GM18909 (cell line): ENCODE measurements around the gene KCTD14.
"Not testable (repeated sequence)": the region's sequence is repeated elsewhere in the genome, so short reads cannot be mapped to it uniquely, and the experiment has no call there.

ENCODE experiments used
- ATAC-seq: cut with Tn5 transposase; IDR thresholded peaks from one replicate; pipeline ENCODE4 v1.9.1; 2021; ENCODE audit warnings: mild to moderate bottlenecking; ENCODE audit not compliant: unreplicated experiment, poor library complexity

The KCTD14 gene, protein sequence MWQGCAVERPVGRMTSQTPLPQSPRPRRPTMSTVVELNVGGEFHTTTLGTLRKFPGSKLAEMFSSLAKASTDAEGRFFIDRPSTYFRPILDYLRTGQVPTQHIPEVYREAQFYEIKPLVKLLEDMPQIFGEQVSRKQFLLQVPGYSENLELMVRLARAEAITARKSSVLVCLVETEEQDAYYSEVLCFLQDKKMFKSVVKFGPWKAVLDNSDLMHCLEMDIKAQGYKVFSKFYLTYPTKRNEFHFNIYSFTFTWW

DNA sequence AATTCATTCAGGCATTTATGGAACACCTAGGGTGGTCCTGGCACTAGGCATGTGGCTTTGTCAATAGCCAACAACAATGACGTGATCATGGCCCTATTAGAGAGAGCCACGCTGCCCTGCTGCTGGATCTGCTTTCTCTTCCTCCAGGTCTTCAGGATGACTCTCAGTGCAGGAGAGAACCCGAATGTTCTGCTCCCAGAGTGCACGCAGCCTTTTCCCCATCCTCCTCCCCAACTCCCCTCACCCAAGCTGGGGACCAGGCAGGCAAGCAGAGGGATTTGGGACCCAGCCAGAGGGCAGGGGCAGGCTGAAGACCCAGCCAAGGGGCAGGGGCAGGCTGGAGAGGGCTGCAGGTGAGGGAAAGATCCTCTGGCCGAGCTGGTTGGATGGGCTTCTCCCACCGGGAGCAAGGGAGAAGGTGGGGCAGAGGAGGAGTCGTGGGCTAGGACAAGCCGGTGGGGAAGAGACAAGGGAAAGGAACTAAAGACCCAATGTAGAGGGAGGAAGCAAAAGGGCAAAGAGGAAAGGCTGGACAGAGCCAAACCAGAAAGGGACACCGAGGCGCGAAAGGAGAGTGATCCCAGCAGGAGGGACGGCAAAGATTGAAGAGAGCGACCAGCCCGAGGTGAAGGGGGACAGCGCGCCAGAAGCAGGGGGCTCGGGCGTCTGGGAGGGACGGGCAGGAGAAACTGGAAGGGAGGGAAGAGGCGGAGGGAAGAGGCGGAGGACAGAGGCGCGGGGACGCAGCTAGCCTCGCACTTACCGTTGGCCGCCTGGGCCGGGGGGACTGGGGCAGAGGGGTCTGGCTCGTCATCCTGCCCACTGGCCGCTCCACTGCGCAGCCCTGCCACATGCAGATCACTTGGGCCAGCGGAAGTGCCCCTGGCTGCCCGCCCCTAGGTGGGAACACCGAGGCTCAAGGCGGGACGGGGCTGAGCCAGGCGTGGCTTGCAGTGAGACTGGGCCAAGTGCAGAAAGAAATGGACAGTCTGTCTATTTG is at the start of gene KCTD14:
Gene KCTD14, minus strand, starts transcription at position 880 of the 1,000 bp plus-strand sequence. Its CDS starts 27 bp downstream, at position 853.
- no peak for ATAC-seq

DNA sequence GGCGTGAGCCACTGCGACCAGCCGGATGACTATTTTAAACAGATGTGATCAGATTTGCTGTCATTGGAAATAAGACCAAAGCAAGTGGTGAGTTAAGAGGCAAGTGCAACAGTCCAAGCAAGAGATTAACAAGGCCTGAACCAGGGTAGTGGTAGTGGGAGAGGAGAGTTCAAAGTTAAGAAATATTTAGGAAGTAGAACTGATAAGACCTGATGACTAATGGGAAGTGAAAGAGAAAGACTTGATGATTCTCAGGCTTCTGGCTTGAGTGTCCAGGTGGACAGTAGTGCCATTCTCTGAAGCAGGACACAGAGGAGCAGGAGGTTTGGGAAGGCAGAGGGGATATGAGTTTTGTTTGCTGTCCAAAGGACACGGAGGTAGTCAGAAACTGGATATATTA is 49.4 kb upstream of the KCTD14 start:
- no peak for ATAC-seq

DNA sequence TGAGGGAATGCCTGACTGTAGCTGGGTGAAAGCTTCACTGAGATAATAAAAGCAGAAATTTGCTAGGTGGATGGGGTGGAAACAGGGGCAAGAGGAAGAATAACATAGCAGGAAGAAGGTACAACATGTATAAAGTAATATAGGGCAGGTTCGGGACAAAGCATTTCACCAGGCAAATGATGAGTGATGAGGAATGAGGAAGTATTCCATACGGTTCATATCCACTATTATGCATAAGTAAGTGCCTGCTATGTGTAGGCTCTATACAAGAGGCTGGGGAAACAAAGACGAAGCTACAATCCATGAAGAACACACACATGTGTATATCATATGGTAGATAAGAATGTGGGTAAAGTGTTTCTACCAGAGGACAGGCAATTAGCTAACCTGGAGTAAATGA is 48.6 kb upstream of the KCTD14 start:
- ATAC-seq, result no peak

DNA sequence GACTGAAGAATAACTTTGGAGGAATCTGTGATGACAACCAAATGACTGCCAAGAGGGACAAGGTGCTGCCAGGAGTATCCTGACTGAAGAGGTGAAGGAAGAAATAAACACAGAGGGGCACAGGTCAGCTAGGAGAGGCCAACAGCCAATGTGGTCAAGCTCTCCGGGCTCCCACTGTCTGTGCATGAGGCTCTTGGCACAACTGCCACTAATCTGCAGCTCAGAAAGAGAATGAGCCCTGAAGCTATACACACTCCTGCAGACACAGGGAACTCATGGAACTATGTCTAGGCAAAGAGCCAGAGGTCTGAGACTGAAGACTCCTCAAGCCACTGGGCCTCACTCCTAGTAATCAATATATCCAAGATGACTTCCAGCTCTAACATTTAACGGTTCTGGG is 47.5 kb upstream of the KCTD14 start:
- ATAC-seq, result no peak

DNA sequence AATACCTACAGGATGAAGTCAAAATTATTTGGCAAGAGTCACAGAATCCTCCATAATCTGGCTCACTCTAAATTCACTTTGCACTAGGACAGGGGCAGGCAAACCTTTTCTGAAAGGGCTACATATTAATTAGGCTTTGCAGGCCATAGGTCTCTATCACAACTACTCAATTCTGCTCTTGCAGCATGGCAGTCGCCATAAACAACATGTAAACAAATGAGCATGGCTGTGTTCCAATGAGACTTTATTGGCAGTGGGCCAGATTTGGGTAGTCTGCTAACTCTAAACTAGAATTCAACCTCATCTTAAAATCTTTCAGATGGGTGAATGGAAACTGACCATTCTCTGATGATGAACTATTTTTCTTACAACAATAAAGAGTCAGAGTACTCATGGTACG is 46.4 kb upstream of the KCTD14 start:
- ATAC-seq, result no peak

DNA sequence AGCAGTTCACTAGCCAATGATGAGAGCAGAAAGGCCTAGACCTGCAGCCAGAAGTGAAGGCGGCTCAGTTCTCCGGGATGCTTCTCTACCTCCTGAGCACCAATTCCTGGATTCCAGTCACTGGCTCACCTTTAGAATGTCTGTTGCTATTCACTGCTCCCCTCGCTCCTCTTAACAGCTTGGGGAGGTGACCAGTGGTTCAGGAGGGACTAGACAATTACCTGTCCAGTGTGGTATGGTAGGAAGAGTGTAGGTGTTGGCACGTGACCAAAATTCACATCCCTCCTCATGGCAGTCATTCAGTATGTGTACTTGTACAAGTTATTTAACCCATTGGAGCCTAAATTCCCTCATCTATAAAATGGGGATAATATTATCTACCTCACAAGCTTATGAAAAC is 44.6 kb upstream of the KCTD14 start:
- ATAC-seq, result no peak

DNA sequence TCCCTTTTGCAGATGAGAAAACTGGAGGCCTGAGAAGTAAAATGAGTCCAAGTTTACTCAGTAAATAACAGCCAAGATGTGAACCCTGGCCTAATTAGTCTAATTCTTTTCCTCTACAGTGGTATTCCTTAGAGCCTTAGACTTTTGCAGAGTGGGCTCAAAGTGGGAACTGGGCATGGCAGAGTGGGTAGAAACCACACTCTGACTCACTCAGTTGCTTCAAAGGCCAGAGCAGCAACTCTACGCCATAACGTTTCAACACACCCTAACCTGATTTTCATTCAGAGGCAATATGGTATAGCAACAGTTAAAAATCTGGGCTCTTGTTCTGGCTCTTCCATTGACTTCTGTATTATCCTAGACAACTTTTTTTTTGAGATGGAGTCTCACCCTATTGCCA is 43.4 kb upstream of the KCTD14 start:
- no peak for ATAC-seq

DNA sequence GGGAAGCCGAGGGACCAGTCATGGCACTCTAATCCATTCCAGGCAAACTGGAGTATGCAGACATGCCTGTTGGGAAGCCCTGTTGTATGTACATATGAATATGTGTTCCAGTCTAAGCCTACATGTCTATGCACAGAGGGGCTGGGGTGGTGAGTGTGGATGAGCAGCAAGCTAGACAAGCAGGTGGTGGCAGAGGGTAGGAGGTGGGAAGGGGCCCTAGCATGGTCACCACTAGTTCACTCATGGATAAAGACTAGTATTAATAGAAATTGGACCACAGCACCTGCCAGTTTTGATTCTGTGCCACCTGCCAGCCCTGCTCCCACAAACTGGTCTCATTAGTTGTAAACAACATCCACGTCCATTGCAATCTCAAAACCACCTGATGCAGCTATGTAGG is 42.1 kb upstream of the KCTD14 start:
- no peak for ATAC-seq

DNA sequence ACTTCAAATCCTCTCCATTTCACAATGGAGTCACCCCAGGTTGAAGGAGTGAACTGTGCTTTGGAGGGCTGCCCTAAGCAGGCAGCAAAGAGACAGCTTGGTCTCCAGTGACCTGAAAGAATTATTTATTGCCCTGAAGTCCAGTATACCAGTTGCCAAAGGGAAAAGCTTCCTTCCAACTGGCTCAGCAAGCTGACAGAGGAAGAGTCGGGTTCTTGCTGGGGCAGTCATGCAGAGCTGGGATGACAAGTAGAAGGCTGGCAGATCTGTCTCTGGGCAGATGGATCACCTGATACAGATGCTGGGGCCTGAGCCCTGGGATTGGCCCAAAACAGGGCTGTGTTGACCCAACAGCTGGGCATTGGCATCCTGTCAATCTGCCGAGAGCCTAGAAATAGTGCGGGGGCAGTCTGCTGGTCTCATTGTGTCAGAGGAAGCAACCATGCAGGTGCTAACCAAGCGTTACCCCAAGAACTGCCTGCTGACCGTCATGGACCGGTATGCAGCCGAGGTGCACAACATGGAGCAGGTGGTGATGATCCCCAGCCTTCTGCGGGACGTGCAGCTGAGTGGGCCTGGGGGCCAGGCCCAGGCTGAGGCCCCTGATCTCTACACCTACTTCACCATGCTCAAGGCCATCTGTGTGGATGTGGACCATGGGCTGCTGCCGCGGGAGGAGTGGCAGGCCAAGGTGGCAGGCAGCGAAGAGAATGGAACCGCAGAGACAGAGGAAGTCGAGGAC is 40.5 kb upstream of the KCTD14 start, which contains the start of gene THRSP:
Gene THRSP, plus strand, starts transcription at position 422 of the 742 bp plus-strand sequence. Its CDS starts 21 bp downstream, at position 443.
- no peak for ATAC-seq

DNA sequence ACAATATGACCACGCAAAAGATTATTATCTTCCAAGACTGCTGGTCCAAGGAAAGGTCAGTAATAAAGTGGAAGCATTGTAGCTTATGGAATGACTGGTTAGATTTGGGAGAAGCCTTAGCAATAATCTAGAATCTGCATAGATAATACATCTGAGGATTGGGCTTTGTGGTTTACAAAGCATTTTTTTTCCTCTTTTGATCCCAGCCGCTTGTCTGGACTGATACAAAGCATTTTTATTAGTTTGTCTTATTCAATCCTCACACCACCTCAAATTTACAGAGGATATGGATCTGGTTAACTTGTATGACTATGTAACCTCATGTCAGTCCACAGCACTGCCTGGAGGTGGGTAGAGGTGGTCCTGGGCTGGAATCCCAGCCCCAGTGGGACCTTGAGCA is 39.6 kb upstream of the KCTD14 start:
- ATAC-seq, result no peak

DNA sequence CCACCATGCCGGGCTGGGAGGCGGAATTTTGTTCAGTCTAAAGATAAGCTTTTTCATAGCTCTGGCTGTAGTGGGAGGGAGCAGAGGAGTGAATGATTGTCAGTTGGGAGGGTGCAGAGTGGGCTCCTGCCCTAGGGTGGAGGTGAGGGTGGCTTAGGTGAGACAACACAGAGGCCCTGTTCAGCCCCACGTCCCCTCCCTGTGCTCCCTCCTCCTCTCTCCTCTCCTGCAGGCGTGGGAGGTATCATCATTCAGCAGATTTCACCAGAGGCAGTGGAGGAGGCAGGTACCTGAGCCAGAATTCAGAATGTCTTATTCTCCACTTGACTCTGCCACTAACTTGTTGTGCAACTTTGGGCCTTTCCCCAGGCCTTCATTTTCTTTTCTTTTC is 38.8 kb upstream of the KCTD14 start:
- ATAC-seq, result no peak

DNA sequence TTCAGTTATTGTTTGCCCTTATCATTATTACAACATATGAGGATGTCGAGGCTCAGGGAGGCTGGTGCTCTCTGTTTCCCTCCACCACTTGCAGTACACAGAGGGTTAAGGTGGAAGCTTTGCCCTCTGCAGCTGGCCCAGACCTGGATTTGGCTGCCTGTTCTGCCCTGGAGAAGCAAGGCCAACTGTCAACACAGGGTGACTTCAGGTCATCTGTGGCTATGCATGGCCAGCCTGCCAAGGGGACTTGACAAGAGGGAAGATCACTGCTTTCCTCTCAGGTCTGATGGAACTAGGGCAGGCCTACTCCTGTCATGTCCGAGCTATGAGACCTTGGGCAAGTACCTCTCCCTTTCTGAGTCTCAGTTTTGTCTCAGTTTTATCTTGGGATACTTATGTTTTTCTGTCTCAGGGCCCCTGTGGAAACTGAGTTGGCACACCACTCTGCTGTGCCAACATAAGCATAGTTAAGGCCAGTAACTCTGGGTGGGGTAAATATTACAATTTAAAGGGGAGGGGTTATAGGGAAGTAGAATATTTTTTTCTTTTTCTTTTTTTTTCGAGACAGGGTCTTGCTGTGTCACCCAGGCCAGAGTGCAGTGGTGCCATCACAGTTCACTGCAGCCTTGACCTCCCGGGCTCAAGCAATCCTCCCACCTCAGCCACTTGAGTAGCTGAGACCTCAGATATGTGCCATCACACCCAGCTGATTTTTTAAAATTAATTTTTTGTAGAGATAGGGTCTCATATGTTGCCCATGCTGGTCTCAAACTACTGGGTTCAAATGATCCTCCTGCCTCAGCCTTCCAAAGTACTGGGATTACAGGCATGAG is 38.2 kb upstream of the KCTD14 start:
- ATAC-seq, result no peak

DNA sequence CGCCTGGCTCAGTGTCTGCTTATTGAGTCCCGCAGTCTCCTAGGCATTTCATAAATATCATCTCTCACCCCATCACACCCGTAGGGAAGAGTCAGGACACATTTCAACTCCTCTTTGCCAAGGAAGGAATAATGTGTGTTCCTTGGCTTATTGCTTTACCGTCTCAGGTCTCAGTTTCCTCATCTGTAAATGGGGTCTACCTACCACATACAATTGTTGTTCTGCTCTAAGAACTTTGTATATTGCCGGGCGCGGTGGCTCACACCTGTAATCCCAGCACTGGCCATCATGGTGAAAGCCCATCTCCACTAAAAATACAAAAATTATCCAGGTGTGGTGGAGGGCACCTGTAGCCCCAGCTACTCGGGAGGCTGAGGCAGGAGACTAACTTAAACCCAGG is 37.5 kb upstream of the KCTD14 start:
- no peak for ATAC-seq

DNA sequence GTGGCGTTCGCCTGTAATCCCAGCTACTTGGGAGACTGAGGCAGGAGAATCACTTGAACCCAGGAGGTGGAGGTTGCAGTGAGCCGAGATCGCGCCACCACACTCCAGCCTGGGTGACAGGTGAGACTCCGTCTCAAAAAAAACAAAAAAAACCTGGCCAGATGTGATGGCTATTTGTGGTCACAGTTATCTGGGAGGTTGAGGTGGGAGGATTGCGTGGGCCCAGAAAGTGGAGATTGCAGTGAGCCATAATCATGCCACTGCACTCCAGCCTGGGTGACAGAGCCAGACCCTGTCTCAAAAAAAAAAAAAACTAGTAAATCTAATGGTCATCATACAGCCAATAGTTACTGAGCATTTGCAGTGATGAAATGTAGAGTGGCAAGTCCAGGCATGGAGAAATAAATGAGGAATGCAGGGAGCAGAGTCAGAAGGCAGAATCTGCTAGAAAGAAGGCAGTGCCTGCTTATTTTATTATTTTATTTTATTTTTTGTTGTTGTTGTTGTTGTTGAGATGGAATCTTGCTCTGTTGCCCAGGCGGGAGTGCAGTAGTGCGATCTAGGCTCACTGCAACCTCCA is 36.8 kb upstream of the KCTD14 start:
- not testable (repeated sequence) for ATAC-seq

DNA sequence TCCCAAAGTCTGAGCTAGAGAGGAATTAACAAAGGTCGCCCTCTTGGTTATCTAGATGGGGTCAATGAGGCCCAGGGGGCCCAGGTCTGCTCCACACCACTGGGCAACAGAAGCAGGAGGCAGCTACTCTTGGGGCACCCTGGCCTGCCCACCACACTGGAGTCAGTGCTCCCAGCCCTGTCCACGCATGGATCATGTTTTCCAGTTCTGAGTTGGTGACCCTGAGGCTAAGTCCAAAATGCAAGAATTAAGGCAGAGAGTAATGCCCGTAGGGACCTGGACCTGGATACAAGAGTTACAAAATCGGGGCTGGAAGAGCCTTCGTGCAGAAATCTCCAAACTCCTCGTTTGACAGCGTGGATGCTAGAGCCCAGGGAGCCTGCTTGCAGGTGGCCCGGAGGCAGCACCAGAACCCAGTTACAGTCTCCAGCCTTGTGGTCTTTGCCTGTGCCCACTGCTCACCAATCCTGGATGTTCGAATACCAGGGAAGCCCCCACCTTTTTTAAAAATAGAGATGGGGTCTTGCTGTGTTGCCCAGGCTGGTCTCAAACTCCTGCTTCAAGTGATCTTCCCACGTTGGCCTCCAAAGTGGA is 34.5 kb upstream of the KCTD14 start:
- ATAC-seq, result no peak

DNA sequence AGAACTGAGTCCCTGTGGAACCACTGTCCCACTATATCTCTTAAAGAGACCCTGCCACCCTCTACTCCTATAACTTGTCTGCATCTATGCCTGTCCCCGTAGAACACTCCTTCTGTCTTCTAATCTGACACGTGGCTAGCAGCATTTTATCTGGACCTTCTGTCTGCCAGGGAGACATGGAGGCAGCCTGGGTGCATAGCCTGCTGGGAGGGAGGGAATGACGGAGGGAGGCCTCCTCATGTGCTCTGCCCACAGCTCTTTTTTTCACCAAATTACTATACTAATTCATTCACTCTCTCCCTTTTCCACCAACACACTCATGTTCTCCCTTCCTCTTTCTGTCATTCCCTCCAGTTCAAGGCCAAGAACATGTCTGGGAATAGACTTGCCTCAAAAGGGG is 33.0 kb upstream of the KCTD14 start:
- ATAC-seq, result no peak

DNA sequence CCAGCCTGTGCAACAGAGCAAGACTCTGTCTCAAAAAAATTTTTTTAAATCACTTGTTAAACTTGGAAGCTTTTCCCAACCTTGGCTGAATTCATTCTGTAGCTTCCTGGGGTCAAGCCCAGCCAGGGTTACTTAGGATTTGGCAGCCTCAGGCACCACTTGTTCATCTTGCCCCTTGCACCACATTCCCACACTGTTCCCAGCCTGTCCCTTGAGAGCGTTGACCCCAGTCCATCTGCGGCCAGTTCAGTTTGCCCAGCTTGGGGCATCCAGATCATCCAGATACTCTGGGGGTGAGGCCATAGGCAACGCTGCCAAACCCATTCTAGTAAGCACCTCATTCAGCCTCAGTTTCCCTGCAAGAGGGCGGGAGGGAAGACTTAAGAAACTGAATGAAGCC is 31.9 kb upstream of the KCTD14 start:
- ATAC-seq, result no peak

DNA sequence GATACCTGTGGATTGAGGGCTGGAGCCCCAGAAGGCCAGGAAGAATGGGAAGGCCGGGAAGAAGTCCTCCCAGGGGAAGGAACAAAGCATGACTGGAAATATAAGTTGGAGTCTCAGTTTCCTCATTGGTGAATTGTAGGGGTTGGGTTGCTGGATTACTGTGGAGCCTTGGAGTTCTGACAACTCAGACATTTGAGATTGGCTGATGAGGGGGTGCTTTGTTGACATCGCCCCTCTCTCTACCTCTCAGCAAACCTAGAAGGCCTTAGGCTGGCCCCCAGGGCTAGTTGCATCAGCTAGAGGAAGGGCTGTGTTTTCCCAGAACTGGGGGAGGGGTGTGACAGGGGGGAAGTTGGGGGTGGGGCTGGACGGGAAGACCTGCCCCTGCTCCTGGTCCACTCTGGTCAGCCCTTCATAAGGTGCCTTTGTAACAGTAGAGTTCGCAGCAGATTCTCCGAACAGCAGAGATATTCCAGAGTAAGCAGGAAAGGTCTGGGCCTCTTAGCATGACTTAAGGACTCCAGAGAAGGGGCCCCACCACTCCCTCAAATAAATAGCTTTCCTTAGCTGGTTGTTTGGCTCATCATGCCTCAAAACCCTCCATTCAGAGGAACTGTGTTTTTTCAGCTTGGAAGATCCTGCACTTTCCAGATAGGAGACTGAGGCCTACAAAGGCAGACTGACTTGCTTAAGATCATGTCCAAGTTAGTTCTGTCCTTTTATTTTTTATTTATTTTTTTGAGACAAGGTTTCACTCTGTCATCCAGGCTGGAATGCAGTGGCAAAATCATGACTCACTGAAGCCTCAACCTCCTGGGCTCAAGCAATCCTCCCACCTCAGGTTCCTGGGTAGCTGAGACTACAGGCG is 28.1 kb upstream of the KCTD14 start:
- ATAC-seq, result no peak
